ENCODE measurements around the gene RELL1.
"Not testable (repeated sequence)": the region's sequence is repeated elsewhere in the genome, so short reads cannot be mapped to it uniquely, and the experiment has no call there.

Gene RELL1

DNA sequence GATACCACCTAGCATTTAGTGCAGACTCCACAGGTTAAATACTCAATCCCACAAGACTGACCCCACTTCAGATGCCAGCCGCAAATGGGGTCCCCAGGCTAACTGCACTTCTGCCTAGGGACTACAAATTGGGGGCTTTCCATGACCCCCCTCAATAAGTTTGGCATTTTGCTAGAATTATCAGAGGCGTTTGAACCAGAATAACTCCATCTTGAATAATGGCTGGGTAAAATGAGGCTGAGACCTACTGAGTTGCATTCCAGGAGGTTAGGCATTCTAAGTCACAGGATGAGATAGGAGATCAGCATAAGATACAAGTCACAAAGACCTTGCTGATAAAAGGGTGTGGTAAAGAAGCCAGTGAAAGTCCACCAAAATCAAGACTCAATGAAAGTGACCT lies 15.1 kb downstream of the RELL1 start:
- DNase-seq (ENCODE audit: insufficient read length, low spot score) (no peak), FAIRE-seq (no peak)
- TF ChIP-seq POLR2AphosphoS5 (IDR thresholded peaks at IDR 0.05; ENCODE audit: low read depth, low read length) (no peak), POLR2A (IDR thresholded peaks at IDR 0.05; ENCODE audit: low read depth, low read length) (no peak), TAF1 (IDR thresholded peaks at IDR 0.05; ENCODE audit: low read depth, low read length) (no peak), POU2F2 (IDR thresholded peaks at IDR 0.05; ENCODE audit: low read depth, low read length) (no peak)

- TF ChIP-seq TAF1 (IDR thresholded peaks at IDR 0.05; ENCODE audit: low read depth, low read length), result no peak
- no peak for TF ChIP-seq POLR2A (IDR thresholded peaks at IDR 0.05; ENCODE audit: low read depth, low read length)
- TF ChIP-seq PAX5 (IDR thresholded peaks at IDR 0.05; ENCODE audit: insufficient read depth, low read length, severe bottlenecking), result no peak
- DNase-seq (ENCODE audit: insufficient read length, low spot score), result no peak
- no peak for FAIRE-seq
Observed at GRCh38 chr4:37670249-37670648, 15.9 kb downstream of the RELL1 start.

GRCh38 chr4:37669124-37669523 lies 17.1 kb downstream of the RELL1 start:
- not testable (repeated sequence) for FAIRE-seq; DNase-seq (ENCODE audit: insufficient read length, low spot score)

GRCh38 chr4:37667197-37668100 lies 18.7 kb downstream of the RELL1 start:
- TF ChIP-seq SPI1 (IDR thresholded peaks at IDR 0.05; ENCODE audit: low read depth, low read length) (no peak), POLR2AphosphoS5 (IDR thresholded peaks at IDR 0.05; ENCODE audit: low read depth, low read length) (no peak), POLR2A (IDR thresholded peaks at IDR 0.05; ENCODE audit: low read depth, low read length) (no peak), TAF1 (IDR thresholded peaks at IDR 0.05; ENCODE audit: low read depth, low read length) (no peak), POU2F2 (IDR thresholded peaks at IDR 0.05; ENCODE audit: low read depth, low read length) (no peak), PAX5 (IDR thresholded peaks at IDR 0.05; ENCODE audit: insufficient read depth, low read length, severe bottlenecking) (no peak)
- FAIRE-seq (no peak), DNase-seq (ENCODE audit: insufficient read length, low spot score) (no peak)

DNA sequence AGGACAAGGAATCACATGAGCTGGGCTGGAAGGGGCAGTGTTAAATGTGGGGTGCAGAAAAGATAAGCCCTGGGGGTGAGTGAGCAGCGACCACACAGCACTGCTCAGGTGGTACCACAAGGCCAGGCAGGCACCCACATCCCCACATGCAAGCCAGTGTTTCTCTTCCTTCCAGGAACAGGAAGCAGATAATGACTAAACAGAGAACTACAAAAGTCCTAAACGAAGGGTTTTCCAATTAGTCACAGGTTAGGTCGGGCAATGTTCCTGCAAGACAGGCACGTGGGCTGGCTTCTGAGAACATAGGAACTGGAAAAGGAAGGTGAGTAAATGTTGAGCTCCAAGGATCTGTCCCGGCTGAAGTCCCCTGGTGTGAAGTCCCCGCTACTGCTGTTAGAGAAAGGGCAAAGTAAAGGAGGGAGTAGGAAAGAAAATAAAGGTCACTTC lies 19.5 kb downstream of the RELL1 start:
- TF ChIP-seq POU2F2 (IDR thresholded peaks at IDR 0.05; ENCODE audit: low read depth, low read length) (no peak), PAX5 (IDR thresholded peaks at IDR 0.05; ENCODE audit: insufficient read depth, low read length, severe bottlenecking) (no peak), POLR2AphosphoS5 (IDR thresholded peaks at IDR 0.05; ENCODE audit: low read depth, low read length) (no peak), TAF1 (IDR thresholded peaks at IDR 0.05; ENCODE audit: low read depth, low read length) (no peak), SPI1 (IDR thresholded peaks at IDR 0.05; ENCODE audit: low read depth, low read length) (no peak), POLR2A (IDR thresholded peaks at IDR 0.05; ENCODE audit: low read depth, low read length) (no peak)
- no peak for FAIRE-seq
- DNase-seq (ENCODE audit: insufficient read length, low spot score), result no peak

DNA sequence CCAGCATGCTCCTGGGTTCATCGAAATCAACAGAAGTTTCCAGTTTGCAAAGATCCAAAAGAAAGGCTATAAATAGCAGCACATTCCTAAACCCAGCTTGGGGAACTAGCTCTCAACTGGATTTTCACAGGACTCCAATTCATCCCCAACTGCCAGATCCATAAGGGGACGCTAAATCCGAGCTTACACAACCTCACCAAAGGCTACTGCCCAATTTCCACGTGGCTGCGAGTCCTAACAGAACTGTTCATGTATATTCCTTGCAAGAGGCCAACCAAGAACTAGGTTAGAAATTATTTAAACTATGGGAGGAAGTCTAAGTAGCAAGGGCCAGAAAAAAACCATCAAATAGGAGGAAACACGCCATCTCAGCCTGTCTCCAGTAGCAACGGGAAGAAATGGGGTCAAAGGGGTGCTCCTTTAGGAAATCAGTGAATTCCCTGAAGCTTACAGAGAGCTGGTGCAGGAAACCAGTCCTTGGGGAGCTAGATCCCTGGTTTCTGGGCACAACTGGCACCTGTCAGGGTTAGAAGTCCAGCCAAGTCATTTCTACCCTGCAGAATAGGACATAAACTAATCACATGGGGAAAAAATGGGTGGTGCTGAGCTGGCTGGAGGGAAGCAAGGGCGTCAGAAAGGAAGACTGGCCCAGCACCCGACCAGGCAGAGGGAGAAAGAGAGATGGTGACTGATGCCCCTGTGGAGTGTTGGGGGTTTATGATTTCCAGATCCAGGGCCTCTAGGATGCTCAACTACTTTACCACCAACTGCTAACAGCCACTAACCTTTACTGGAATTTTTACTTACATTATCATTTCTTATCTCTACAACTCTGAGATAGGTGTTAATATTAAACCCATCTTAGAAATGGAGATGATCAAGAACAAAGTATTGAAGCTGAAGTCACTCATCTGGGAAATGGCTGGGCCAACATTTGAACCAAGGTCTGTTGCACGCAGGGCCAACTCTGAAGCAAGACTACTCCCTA lies 20.5 kb downstream of the RELL1 start:
- TF ChIP-seq PAX5 (IDR thresholded peaks at IDR 0.05; ENCODE audit: insufficient read depth, low read length, severe bottlenecking) (no peak), POLR2AphosphoS5 (IDR thresholded peaks at IDR 0.05; ENCODE audit: low read depth, low read length) (no peak), POU2F2 (IDR thresholded peaks at IDR 0.05; ENCODE audit: low read depth, low read length) (no peak), POLR2A (IDR thresholded peaks at IDR 0.05; ENCODE audit: low read depth, low read length) (no peak), TAF1 (IDR thresholded peaks at IDR 0.05; ENCODE audit: low read depth, low read length) (no peak), SPI1 (IDR thresholded peaks at IDR 0.05; ENCODE audit: low read depth, low read length) (no peak)
- FAIRE-seq (no peak), DNase-seq (ENCODE audit: insufficient read length, low spot score) (no peak)

DNA sequence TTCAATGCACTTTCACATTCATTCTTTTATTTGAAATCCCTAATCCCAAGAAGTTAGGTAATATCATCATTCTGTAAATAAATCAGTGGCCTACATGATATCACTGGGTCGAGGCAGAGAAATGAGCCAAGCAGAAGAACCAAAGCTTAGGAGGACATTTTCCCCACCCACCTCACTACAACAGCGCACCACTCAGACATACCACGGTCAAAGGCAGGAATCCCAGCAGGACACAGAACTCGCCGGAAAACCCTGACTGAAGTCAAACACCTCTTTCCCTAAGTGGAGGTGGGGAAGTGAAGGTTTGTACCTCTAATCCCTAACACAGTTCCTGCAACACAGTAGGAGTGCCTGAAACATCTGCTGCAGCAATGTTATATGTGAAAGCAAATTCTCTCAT lies 21.5 kb downstream of the RELL1 start:
- TF ChIP-seq POLR2A (IDR thresholded peaks at IDR 0.05; ENCODE audit: low read depth, low read length) (no peak), SPI1 (IDR thresholded peaks at IDR 0.05; ENCODE audit: low read depth, low read length) (no peak), POLR2AphosphoS5 (IDR thresholded peaks at IDR 0.05; ENCODE audit: low read depth, low read length) (no peak)
- DNase-seq (ENCODE audit: insufficient read length, low spot score) (no peak), FAIRE-seq (no peak)

DNA sequence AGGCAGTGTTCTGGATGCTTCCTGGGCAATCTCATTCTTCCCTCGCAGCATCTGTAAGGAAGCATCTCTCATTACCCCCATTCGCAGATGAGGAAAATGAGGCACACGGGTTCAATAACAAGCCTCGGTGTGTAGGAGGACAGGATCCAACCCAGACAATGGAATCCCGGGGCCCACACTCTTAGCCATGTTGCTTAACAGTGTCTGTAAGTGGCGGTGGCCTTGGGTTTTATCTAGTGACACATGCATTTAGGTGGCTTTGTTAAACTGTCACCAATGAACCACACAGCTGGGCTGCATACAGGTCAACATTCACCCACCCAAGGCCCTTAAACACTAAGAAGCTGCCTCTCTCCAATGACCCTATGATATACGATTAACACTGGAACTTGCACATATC lies 22.6 kb downstream of the RELL1 start:
- no peak for TF ChIP-seq POU2F2 (IDR thresholded peaks at IDR 0.05; ENCODE audit: low read depth, low read length)
- no peak for TF ChIP-seq TAF1 (IDR thresholded peaks at IDR 0.05; ENCODE audit: low read depth, low read length)
- FAIRE-seq, result no peak
- DNase-seq (ENCODE audit: insufficient read length, low spot score), result no peak

GRCh38 chr4:37662861-37663390 lies 23.2 kb downstream of the RELL1 start:
- TF ChIP-seq SPI1 (IDR thresholded peaks at IDR 0.05; ENCODE audit: low read depth, low read length), result no peak
- no peak for TF ChIP-seq POLR2AphosphoS5 (IDR thresholded peaks at IDR 0.05; ENCODE audit: low read depth, low read length)
- TF ChIP-seq PAX5 (IDR thresholded peaks at IDR 0.05; ENCODE audit: insufficient read depth, low read length, severe bottlenecking), result no peak
- TF ChIP-seq POU2F2 (IDR thresholded peaks at IDR 0.05; ENCODE audit: low read depth, low read length), result no peak
- DNase-seq (ENCODE audit: insufficient read length, low spot score) (no peak), FAIRE-seq (no peak)

- FAIRE-seq (no peak), DNase-seq (ENCODE audit: insufficient read length, low spot score) (no peak)
Observed at GRCh38 chr4:37662251-37662650, 23.9 kb downstream of the RELL1 start.

More at GRCh38 chr4:37662251-37662650, 23.9 kb downstream of the RELL1 start:
- TF ChIP-seq TAF1 (IDR thresholded peaks at IDR 0.05; ENCODE audit: low read depth, low read length), result no peak
- no peak for TF ChIP-seq PAX5 (IDR thresholded peaks at IDR 0.05; ENCODE audit: insufficient read depth, low read length, severe bottlenecking)
- TF ChIP-seq POLR2AphosphoS5 (IDR thresholded peaks at IDR 0.05; ENCODE audit: low read depth, low read length), result no peak
- TF ChIP-seq POU2F2 (IDR thresholded peaks at IDR 0.05; ENCODE audit: low read depth, low read length), result no peak
- no peak for TF ChIP-seq SPI1 (IDR thresholded peaks at IDR 0.05; ENCODE audit: low read depth, low read length)
- no peak for TF ChIP-seq POLR2A (IDR thresholded peaks at IDR 0.05; ENCODE audit: low read depth, low read length)
